ENCODE data around the gene IL6ST.

Gene IL6ST

GRCh38 chr5:55917402-55918086, 77.2 kb downstream of the IL6ST start:
- no peaks in the 10 kb centered on the region for H3K27me3 ChIP-seq (ENCODE audit: insufficient read depth, poor library complexity, severe bottlenecking)
- no peak for TF ChIP-seq CTCF (IDR thresholded peaks at IDR 0.05; ENCODE audit: poor library complexity, severe bottlenecking)
- no peaks in the 10 kb centered on the region for H3K9me3 ChIP-seq (ENCODE audit: severe bottlenecking)
- ATAC-seq (ENCODE audit: low read depth) (no peak), DNase-seq (ENCODE audit: low spot score) (no peak)
- H3K4me1 ChIP-seq (ENCODE audit: insufficient read depth, poor library complexity, severe bottlenecking): no peaks in the 10 kb centered on the region
- no peaks in the 10 kb centered on the region for H3K36me3 ChIP-seq (ENCODE audit: low read depth)
- H3K4me3 ChIP-seq (ENCODE audit: severe bottlenecking): no peak overlapping the region
- no peak overlapping the region for H3K27ac ChIP-seq (ENCODE audit: poor library complexity, severe bottlenecking)

- H3K36me3 ChIP-seq (ENCODE audit: low read depth): no peaks in the 10 kb centered on the region
- DNase-seq (ENCODE audit: low spot score) (no peak), ATAC-seq (ENCODE audit: low read depth) (no peak)
- H3K4me3 ChIP-seq (ENCODE audit: severe bottlenecking): no peak overlapping the region
- H3K27me3 ChIP-seq (ENCODE audit: insufficient read depth, poor library complexity, severe bottlenecking): no peaks in the 10 kb centered on the region
- no peak for TF ChIP-seq CTCF (IDR thresholded peaks at IDR 0.05; ENCODE audit: poor library complexity, severe bottlenecking)
- no peak overlapping the region for H3K27ac ChIP-seq (ENCODE audit: poor library complexity, severe bottlenecking)
- no peaks in the 10 kb centered on the region for H3K9me3 ChIP-seq (ENCODE audit: severe bottlenecking)
- H3K4me1 ChIP-seq (ENCODE audit: insufficient read depth, poor library complexity, severe bottlenecking): no peaks in the 10 kb centered on the region
Measured at GRCh38 chr5:55916986-55917385, 77.8 kb downstream of the IL6ST start.

- H3K36me3 ChIP-seq (ENCODE audit: low read depth): no peaks in the 10 kb centered on the region
- H3K27ac ChIP-seq (ENCODE audit: poor library complexity, severe bottlenecking): no peak overlapping the region
- DNase-seq (ENCODE audit: low spot score) (no peak), ATAC-seq (ENCODE audit: low read depth) (no peak)
- no peak overlapping the region for H3K4me3 ChIP-seq (ENCODE audit: severe bottlenecking)
- no peaks in the 10 kb centered on the region for H3K27me3 ChIP-seq (ENCODE audit: insufficient read depth, poor library complexity, severe bottlenecking)
- H3K9me3 ChIP-seq (ENCODE audit: severe bottlenecking): no peaks in the 10 kb centered on the region
- H3K4me1 ChIP-seq (ENCODE audit: insufficient read depth, poor library complexity, severe bottlenecking): no peaks in the 10 kb centered on the region
- TF ChIP-seq CTCF (IDR thresholded peaks at IDR 0.05; ENCODE audit: poor library complexity, severe bottlenecking): no peak
Measured at GRCh38 chr5:55915783-55916182, 79.0 kb downstream of the IL6ST start.

- Histone ChIP-seq H3K36me3 (ENCODE audit: low read depth) (no peaks in the 10 kb centered on the region), H3K9me3 (ENCODE audit: severe bottlenecking) (no peaks in the 10 kb centered on the region), H3K27ac (ENCODE audit: poor library complexity, severe bottlenecking) (no peak overlapping the region), H3K4me3 (ENCODE audit: severe bottlenecking) (no peak overlapping the region), H3K4me1 (ENCODE audit: insufficient read depth, poor library complexity, severe bottlenecking) (no peaks in the 10 kb centered on the region), H3K27me3 (ENCODE audit: insufficient read depth, poor library complexity, severe bottlenecking) (no peaks in the 10 kb centered on the region)
- TF ChIP-seq CTCF (IDR thresholded peaks at IDR 0.05; ENCODE audit: poor library complexity, severe bottlenecking): no peak
- DNase-seq (ENCODE audit: low spot score): no peak
- ATAC-seq (ENCODE audit: low read depth): no peak
Measured at GRCh38 chr5:55914971-55915370, 79.8 kb downstream of the IL6ST start.

Measured in RWPE2 (cell line).